ENCODE results near the gene SLC22A3.
A peak's percentile ranks its signal among the peaks of the same experiment; 100 is the strongest.
"Not testable (repeated sequence)": the region's sequence is repeated elsewhere in the genome, so short reads cannot be mapped to it uniquely, and the experiment has no call there.

Gene SLC22A3

GRCh38 chr6:160454303-160454702, 106.1 kb downstream of the SLC22A3 start:
- DNase-seq = no peak

- no peak for DNase-seq
These were observed 106.9 kb downstream of the SLC22A3 start for GRCh38 chr6:160455081-160455480.

- DNase-seq = peak in 1 of 2 experiments; percentile 45
These were observed 107.5 kb downstream of the SLC22A3 start for GRCh38 chr6:160455541-160456213.

GRCh38 chr6:160456214-160456546, 108.0 kb downstream of the SLC22A3 start:
- no peak for DNase-seq

- no peak for DNase-seq
These were observed 109.6 kb downstream of the SLC22A3 start for GRCh38 chr6:160457823-160458222.

- no peak for DNase-seq
These were observed 113.5 kb downstream of the SLC22A3 start for GRCh38 chr6:160461641-160462040.

GRCh38 chr6:160462116-160462515, 113.9 kb downstream of the SLC22A3 start:
- DNase-seq = no peak

- no peak for DNase-seq
These were observed 114.5 kb downstream of the SLC22A3 start for GRCh38 chr6:160462551-160463109.

GRCh38 chr6:160464744-160465143, 116.6 kb downstream of the SLC22A3 start:
- DNase-seq = no peak

GRCh38 chr6:160467261-160467871, 119.2 kb downstream of the SLC22A3 start:
- DNase-seq = not testable (repeated sequence)

- DNase-seq = no peak
These were observed 121.0 kb downstream of the SLC22A3 start for GRCh38 chr6:160469153-160469552.

GRCh38 chr6:160476056-160476455, 127.9 kb downstream of the SLC22A3 start:
- DNase-seq = not testable (repeated sequence)

- not testable (repeated sequence) for DNase-seq
These were observed 128.9 kb downstream of the SLC22A3 start for GRCh38 chr6:160477072-160477471.

GRCh38 chr6:160477901-160478300, 129.7 kb downstream of the SLC22A3 start:
- DNase-seq = no peak

- no peak for DNase-seq
These were observed 138.9 kb downstream of the SLC22A3 start for GRCh38 chr6:160487116-160487515.

- no peak for DNase-seq
These were observed 140.9 kb downstream of the SLC22A3 start for GRCh38 chr6:160489091-160489490.

GRCh38 chr6:160494576-160494975, 146.4 kb downstream of the SLC22A3 start:
- DNase-seq = no peak

GRCh38 chr6:160500639-160501038, 152.5 kb downstream of the SLC22A3 start:
- DNase-seq = no peak

Measured in NCI-H446 (cell line).